Stimulated activated CD4-positive, alpha-beta T cell treated with anti-CD3 and anti-CD28 coated beads, Interleukin-15, amount 100 ng/mL, for 24 hours (primary cell): ENCODE measurements around the gene ARRB2.
"Not testable (repeated sequence)": the region's sequence is repeated elsewhere in the genome, so short reads cannot be mapped to it uniquely, and the experiment has no call there.

Experiments used
- DNase-seq: peaks from one replicate; pipeline ENCODE4 v3.0.0-alpha.2; 2020

Gene ARRB2

GRCh38 chr17:4709794-4710692, at the start of gene ARRB2:
TSS of gene ARRB2 (plus strand) at chr17:4710632. CDS start at chr17:4710722, 90 bp downstream.
- DNase-seq, result peak; percentile 99

- DNase-seq, result no peak
Measured at GRCh38 chr17:4663711-4664110, 46.7 kb upstream of the ARRB2 start.

- DNase-seq, result no peak
Measured at GRCh38 chr17:4664230-4664629, 46.2 kb upstream of the ARRB2 start.

- no peak for DNase-seq
Measured at GRCh38 chr17:4665027-4665426, 45.4 kb upstream of the ARRB2 start.

- DNase-seq, result no peak
Measured at GRCh38 chr17:4666296-4666695, 44.1 kb upstream of the ARRB2 start.

- DNase-seq, result no peak
Measured at GRCh38 chr17:4667166-4667565, 43.3 kb upstream of the ARRB2 start.

- no peak for DNase-seq
Measured at GRCh38 chr17:4672055-4672630, 38.3 kb upstream of the ARRB2 start.

- no peak for DNase-seq
Measured at GRCh38 chr17:4672751-4673150, 37.7 kb upstream of the ARRB2 start.

GRCh38 chr17:4673169-4673568, 37.3 kb upstream of the ARRB2 start:
- DNase-seq, result no peak

GRCh38 chr17:4673986-4674684, 36.3 kb upstream of the ARRB2 start:
- no peak for DNase-seq

GRCh38 chr17:4674685-4674998, 35.8 kb upstream of the ARRB2 start:
- no peak for DNase-seq

- DNase-seq, result no peak
Measured at GRCh38 chr17:4675791-4676190, 34.6 kb upstream of the ARRB2 start.

- DNase-seq, result no peak
Measured at GRCh38 chr17:4676791-4677190, 33.6 kb upstream of the ARRB2 start.

GRCh38 chr17:4678448-4679026, 31.9 kb upstream of the ARRB2 start:
- DNase-seq, result peak; percentile 52

- DNase-seq, result no peak
Measured at GRCh38 chr17:4679658-4680057, 30.8 kb upstream of the ARRB2 start.

GRCh38 chr17:4683739-4684138, 26.7 kb upstream of the ARRB2 start:
- DNase-seq, result not testable (repeated sequence)

GRCh38 chr17:4689872-4690271, 20.6 kb upstream of the ARRB2 start:
- DNase-seq, result not testable (repeated sequence)

- DNase-seq, result no peak
Measured at GRCh38 chr17:4690745-4691144, 19.7 kb upstream of the ARRB2 start.

GRCh38 chr17:4691686-4692085, 18.7 kb upstream of the ARRB2 start:
- DNase-seq, result no peak

- no peak for DNase-seq
Measured at GRCh38 chr17:4693416-4693815, 17.0 kb upstream of the ARRB2 start.

GRCh38 chr17:4696437-4696805, 14.0 kb upstream of the ARRB2 start:
- DNase-seq, result no peak

- DNase-seq, result not testable (repeated sequence)
Measured at GRCh38 chr17:4699401-4700056, 10.9 kb upstream of the ARRB2 start.

GRCh38 chr17:4701116-4701515, 9.3 kb upstream of the ARRB2 start:
- no peak for DNase-seq
